ENCODE data around the gene TGFBRAP1.

Gene TGFBRAP1

GRCh38 chr2:105324732-105325131 lies 4.8 kb downstream of the TGFBRAP1 start:
- Mint-ChIP-seq H3K4me3 (no peak overlapping the region), H3K27me3 (ENCODE audit: low read depth) (peaks cover 3% of the 10 kb centered on the region), H3K4me1 (peaks cover 43% of the 10 kb centered on the region), H3K27ac (peak overlapping the region; percentile 33 to 55 (median 52)), H3K9me3 (no peaks in the 10 kb centered on the region), H3K36me3 (ENCODE audit: low read depth) (no peaks in the 10 kb centered on the region)
- no peak for TF ChIP-seq CTCF (IDR thresholded peaks at IDR 0.05; ENCODE audit: unreplicated experiment in 3 of 3)

- H3K27ac Mint-ChIP-seq, result no peak overlapping the region
- H3K4me1 Mint-ChIP-seq, result peaks cover 40% of the 10 kb centered on the region
- no peaks in the 10 kb centered on the region for H3K36me3 Mint-ChIP-seq (ENCODE audit: low read depth)
- no peaks in the 10 kb centered on the region for H3K9me3 Mint-ChIP-seq
- no peak for TF ChIP-seq CTCF (IDR thresholded peaks at IDR 0.05; ENCODE audit: unreplicated experiment in 3 of 3)
- H3K27me3 Mint-ChIP-seq (ENCODE audit: low read depth), result peaks cover under 1% of the 10 kb centered on the region
- H3K4me3 Mint-ChIP-seq, result no peak overlapping the region
Measured at GRCh38 chr2:105324101-105324500, 5.4 kb downstream of the TGFBRAP1 start.

- Mint-ChIP-seq H3K4me3 (no peak overlapping the region), H3K36me3 (ENCODE audit: low read depth) (no peaks in the 10 kb centered on the region), H3K4me1 (peaks cover 30% of the 10 kb centered on the region), H3K9me3 (no peaks in the 10 kb centered on the region), H3K27ac (no peak overlapping the region), H3K27me3 (ENCODE audit: low read depth) (no peaks in the 10 kb centered on the region)
- TF ChIP-seq CTCF (IDR thresholded peaks at IDR 0.05; ENCODE audit: unreplicated experiment in 3 of 3), result no peak
Measured at GRCh38 chr2:105323111-105323510, 6.4 kb downstream of the TGFBRAP1 start.

GRCh38 chr2:105321875-105322646 lies 7.5 kb downstream of the TGFBRAP1 start:
- Mint-ChIP-seq H3K27ac (no peak overlapping the region), H3K27me3 (ENCODE audit: low read depth) (no peaks in the 10 kb centered on the region), H3K9me3 (no peaks in the 10 kb centered on the region), H3K36me3 (ENCODE audit: low read depth) (peaks cover 6% of the 10 kb centered on the region), H3K4me3 (no peak overlapping the region), H3K4me1 (peaks cover 24% of the 10 kb centered on the region)
- no peak for TF ChIP-seq CTCF (IDR thresholded peaks at IDR 0.05; ENCODE audit: unreplicated experiment in 3 of 3)

- Mint-ChIP-seq H3K27me3 (ENCODE audit: low read depth) (no peaks in the 10 kb centered on the region), H3K4me3 (no peak overlapping the region), H3K9me3 (no peaks in the 10 kb centered on the region), H3K4me1 (peaks cover 24% of the 10 kb centered on the region), H3K27ac (no peak overlapping the region), H3K36me3 (ENCODE audit: low read depth) (peaks cover 6% of the 10 kb centered on the region)
- TF ChIP-seq CTCF (IDR thresholded peaks at IDR 0.05; ENCODE audit: unreplicated experiment in 3 of 3), result no peak
Measured at GRCh38 chr2:105320651-105321215, 8.8 kb downstream of the TGFBRAP1 start.

GRCh38 chr2:105317937-105318336 lies 11.6 kb downstream of the TGFBRAP1 start:
- Mint-ChIP-seq H3K4me1 (peaks cover 16% of the 10 kb centered on the region), H3K36me3 (ENCODE audit: low read depth) (peaks cover 6% of the 10 kb centered on the region), H3K4me3 (no peak overlapping the region), H3K27me3 (ENCODE audit: low read depth) (no peaks in the 10 kb centered on the region), H3K27ac (no peak overlapping the region), H3K9me3 (no peaks in the 10 kb centered on the region)
- TF ChIP-seq CTCF (IDR thresholded peaks at IDR 0.05; ENCODE audit: unreplicated experiment in 3 of 3), result no peak

Data from nephron (organoid).